WI38 (cell line): ENCODE results near the gene MYO6.

Source experiments
- H3K4me3 ChIP-seq: 2 replicates; pipeline ENCODE4 v1.5.1; 2011; ENCODE audit warnings: low read depth, mild to moderate bottlenecking, control low read depth, low read length
- CTCF ChIP-seq: IDR thresholded peaks from 2 replicates; pipeline ENCODE4 v1.5.1; 2012; ENCODE audit warnings: low read depth, mild to moderate bottlenecking, control low read depth, low read length

The MYO6 gene

DNA sequence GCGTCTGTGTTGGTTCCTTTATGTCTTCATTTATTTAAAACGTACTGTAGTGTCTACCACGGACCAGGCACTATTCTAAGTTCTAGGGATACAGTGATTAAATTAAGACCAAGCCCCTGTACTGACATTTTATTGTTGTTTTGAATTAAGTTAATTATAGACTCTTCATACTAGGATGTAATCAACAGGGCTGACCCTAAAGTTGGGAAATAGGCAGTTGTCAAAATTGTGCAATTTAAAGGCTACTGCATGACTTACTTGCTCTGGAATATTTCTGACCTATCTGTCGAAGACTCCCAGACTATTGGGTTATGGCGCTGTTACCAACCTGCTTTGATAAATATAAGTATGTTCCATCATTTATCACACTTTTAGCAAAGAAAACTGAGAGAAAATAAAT is 6.7 kb downstream of the MYO6 start:
- TF ChIP-seq CTCF = no peak
- no peak overlapping the region for H3K4me3 ChIP-seq

DNA sequence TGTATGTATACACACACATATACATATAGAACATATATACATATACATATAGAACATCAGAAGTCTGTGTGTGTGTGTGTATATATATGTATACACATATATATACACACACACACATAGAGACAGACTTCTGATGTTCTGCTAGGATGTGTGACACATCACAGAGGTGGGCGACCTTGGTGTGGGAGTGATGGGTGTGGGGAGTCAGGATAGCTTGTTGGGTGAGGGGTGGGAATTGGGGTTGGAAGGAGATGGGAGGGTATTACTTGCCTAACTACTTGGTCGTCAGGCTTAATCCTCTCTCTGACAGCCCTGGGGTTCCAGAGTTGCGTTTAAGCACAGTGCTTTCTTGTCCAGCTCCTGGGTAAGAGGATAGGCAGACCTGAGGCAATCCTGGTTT is 8.3 kb downstream of the MYO6 start:
- TF ChIP-seq CTCF = no peak
- H3K4me3 ChIP-seq = no peak overlapping the region

- no peak for TF ChIP-seq CTCF
- H3K4me3 ChIP-seq = no peak overlapping the region
Observed at GRCh38 chr6:75758061-75758460, 9.0 kb downstream of the MYO6 start.

DNA sequence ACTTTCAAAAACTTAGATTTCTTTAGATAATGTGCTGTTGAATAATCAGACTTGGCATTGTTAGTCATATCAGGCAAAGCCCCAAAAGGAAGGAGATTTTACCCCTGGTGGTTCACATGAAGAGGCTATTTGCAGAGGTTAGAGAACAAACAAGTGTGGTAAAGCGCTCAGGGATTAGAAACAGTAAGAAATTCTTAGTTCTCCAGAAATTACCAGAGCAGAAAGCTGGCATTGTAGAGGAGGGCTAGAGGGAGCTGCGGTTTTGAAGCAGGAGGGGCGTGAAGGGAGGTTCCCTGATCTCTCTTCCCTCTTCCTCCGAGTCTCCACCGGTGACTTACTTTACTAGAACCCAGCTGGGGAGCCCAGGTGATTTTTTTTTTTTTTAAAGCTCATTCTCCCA is 10.2 kb downstream of the MYO6 start:
- TF ChIP-seq CTCF = no peak
- H3K4me3 ChIP-seq = no peak overlapping the region

DNA sequence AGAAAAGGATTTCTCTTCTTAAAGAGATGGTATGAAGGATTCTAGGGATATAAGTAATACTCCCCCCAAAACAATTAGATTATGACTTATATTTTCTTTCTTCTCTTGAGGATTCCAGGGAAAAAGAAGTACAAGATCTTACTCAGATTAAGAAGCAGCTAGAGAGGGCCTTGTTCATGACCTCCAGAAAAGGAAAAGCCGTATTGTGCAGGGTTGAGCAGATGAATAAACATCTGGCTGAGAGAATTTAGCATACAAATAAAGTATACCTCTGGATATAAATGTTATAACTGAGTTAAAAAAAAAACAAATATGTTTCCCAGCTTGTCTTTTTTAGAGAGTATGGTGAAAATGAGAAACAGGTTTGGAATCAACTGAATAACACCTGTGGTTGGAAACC is 11.3 kb downstream of the MYO6 start:
- no peak for TF ChIP-seq CTCF
- H3K4me3 ChIP-seq = no peak overlapping the region

DNA sequence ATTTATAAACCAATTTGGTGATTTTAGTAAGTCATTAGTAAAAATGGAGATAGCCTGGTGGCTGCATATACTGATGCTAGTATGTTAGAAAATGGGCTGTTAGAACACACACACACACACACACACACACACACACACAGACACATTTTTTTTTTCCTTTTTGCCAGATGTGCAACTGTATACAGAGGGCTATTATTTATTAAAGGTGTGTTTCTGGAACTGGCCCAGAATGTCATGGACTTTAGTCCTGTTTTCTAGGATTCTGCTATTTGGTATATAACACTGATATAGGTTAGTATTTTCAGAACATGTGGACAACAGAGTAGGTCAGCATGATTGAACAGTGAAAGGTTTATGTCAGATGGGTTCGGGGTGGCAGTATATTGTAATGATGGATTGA is 12.4 kb downstream of the MYO6 start:
- H3K4me3 ChIP-seq = no peak overlapping the region

DNA sequence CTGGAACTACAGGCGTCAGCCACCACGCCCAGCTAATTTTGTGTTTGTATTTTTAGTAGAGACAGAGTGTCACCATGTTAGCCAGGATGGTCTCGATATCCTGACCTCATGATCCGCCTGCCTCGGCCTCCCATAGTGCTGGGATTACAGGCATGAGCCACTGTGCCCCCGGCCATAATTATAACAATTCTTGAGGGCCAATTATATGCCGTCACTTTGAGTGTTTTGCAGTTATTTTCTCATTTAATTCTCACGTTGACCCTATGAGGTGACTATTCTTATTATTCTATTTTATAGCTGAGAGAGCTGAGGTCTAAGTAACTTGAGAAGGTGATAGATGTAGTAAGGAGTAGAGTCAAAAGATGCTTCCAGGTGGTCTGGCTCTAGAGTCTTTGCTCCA is 13.0 kb downstream of the MYO6 start:
- no peak for TF ChIP-seq CTCF
- no peak overlapping the region for H3K4me3 ChIP-seq

More for the DNA sequence above, 12.4 kb downstream of the MYO6 start:
- TF ChIP-seq CTCF = no peak
